ENCODE data around the gene HOXA3.

DNA sequence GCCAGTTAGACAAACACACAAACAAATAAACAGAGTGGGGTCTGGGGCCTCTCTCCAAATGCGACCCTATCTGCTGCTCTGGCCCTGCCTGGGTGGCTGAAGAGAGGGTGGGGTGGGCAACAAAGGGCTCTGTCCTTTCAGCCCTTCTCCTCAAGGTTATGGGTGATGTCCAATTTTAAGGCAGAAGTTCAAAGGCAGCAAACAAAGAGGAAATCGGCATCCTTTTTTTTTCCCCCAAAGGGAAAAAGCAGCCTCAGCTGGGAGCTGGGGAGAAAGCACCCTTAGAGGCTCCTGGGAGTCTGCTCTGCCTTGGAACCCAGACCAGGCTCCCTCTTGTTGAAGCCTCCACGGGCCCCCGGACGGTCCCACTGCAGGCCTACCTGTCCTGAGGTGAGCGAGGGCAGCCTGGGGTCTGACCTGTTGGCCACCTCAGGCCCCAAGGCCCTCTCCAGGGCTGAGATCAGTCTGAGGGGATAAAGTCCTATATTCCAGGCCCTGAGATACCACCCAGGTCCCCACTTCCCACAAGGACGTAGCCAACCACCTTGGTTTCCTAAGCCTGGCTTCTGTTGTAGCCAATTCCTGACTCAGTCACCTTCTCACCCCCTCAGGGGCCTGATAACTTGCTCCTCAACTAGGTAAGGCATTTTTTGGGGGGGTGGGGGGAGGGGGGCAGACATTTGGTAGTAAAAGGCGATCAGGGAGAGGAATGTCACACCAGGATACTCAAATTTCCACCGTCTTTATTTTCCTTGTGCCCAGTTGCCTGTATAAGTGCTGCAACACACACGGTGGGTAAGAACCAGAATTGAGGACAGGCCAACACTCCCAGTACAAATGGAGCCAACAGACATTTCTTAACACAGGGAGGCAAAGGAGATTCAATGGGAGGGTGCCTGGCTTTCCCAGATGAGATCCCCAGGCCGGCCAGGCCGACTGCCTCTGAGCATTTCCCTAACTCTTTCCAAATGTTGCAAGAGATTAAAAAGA lies 28.3 kb upstream of the HOXA3 start:
- TF ChIP-seq CTCF (IDR thresholded peaks at IDR 0.05) (no peak), CREM (CRISPR knock-in tag; IDR thresholded peaks at IDR 0.05) (no peak), JUN (CRISPR knock-in tag; IDR thresholded peaks at IDR 0.05) (no peak)
- TF ChIP-seq, protein P1, sequence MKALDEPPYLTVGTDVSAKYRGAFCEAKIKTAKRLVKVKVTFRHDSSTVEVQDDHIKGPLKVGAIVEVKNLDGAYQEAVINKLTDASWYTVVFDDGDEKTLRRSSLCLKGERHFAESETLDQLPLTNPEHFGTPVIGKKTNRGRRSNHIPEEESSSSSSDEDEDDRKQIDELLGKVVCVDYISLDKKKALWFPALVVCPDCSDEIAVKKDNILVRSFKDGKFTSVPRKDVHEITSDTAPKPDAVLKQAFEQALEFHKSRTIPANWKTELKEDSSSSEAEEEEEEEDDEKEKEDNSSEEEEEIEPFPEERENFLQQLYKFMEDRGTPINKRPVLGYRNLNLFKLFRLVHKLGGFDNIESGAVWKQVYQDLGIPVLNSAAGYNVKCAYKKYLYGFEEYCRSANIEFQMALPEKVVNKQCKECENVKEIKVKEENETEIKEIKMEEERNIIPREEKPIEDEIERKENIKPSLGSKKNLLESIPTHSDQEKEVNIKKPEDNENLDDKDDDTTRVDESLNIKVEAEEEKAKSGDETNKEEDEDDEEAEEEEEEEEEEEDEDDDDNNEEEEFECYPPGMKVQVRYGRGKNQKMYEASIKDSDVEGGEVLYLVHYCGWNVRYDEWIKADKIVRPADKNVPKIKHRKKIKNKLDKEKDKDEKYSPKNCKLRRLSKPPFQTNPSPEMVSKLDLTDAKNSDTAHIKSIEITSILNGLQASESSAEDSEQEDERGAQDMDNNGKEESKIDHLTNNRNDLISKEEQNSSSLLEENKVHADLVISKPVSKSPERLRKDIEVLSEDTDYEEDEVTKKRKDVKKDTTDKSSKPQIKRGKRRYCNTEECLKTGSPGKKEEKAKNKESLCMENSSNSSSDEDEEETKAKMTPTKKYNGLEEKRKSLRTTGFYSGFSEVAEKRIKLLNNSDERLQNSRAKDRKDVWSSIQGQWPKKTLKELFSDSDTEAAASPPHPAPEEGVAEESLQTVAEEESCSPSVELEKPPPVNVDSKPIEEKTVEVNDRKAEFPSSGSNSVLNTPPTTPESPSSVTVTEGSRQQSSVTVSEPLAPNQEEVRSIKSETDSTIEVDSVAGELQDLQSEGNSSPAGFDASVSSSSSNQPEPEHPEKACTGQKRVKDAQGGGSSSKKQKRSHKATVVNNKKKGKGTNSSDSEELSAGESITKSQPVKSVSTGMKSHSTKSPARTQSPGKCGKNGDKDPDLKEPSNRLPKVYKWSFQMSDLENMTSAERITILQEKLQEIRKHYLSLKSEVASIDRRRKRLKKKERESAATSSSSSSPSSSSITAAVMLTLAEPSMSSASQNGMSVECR (CRISPR knock-in tag; IDR thresholded peaks at IDR 0.05; ENCODE audit: borderline replicate concordance) = no peak

Data from WTC11 (cell line).